Measurements from ENCODE around the gene OR7A5.

GRCh38 chr19:14871619-14872230 lies 36.7 kb upstream of the OR7A5 start:
- TF ChIP-seq, protein P1, sequence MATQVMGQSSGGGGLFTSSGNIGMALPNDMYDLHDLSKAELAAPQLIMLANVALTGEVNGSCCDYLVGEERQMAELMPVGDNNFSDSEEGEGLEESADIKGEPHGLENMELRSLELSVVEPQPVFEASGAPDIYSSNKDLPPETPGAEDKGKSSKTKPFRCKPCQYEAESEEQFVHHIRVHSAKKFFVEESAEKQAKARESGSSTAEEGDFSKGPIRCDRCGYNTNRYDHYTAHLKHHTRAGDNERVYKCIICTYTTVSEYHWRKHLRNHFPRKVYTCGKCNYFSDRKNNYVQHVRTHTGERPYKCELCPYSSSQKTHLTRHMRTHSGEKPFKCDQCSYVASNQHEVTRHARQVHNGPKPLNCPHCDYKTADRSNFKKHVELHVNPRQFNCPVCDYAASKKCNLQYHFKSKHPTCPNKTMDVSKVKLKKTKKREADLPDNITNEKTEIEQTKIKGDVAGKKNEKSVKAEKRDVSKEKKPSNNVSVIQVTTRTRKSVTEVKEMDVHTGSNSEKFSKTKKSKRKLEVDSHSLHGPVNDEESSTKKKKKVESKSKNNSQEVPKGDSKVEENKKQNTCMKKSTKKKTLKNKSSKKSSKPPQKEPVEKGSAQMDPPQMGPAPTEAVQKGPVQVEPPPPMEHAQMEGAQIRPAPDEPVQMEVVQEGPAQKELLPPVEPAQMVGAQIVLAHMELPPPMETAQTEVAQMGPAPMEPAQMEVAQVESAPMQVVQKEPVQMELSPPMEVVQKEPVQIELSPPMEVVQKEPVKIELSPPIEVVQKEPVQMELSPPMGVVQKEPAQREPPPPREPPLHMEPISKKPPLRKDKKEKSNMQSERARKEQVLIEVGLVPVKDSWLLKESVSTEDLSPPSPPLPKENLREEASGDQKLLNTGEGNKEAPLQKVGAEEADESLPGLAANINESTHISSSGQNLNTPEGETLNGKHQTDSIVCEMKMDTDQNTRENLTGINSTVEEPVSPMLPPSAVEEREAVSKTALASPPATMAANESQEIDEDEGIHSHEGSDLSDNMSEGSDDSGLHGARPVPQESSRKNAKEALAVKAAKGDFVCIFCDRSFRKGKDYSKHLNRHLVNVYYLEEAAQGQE (IDR thresholded peaks at IDR 0.05) = no peak
- TF ChIP-seq USF2 (IDR thresholded peaks at IDR 0.05) = no peak
- TF ChIP-seq BHLHE40 (IDR thresholded peaks at IDR 0.05; ENCODE audit: low read depth, low read length) = no peak
- TF ChIP-seq ELK1 (IDR thresholded peaks at IDR 0.05; ENCODE audit: low read depth, low read length) = no peak

All from A549 (cell line).